Activated naive CD4-positive, alpha-beta T cell treated with anti-CD3 and anti-CD28 coated beads, Interleukin-2, amount 50 U/mL, for 72 hours (primary cell): ENCODE measurements around the gene C22orf23. TPM values are rescaled to one million over a fixed set of nuclear protein-coding genes. Genes with fewer than 3 reads are reported as not detected.
A peak's percentile ranks its signal among the peaks of the same experiment; 100 is the strongest.
"Not testable (repeated sequence)": the region's sequence is repeated elsewhere in the genome, so short reads cannot be mapped to it uniquely, and the experiment has no call there.

Experiments used
- ATAC-seq, 2 donors: fragments of 150-1000 bp; cut with Tn5 transposase; 2 replicates each; pipeline ENCODE4 v1.10.0; 2021; ENCODE audit warnings: mild to moderate bottlenecking in 2 of 2, moderate library complexity in 2 of 2
- DNase-seq, 2 donors: peaks; one replicate each; pipeline ENCODE4 v3.0.0; 2021 to 2022; ENCODE audit warnings: low spot score in 2 of 2
- H3K27ac Mint-ChIP-seq, 2 donors: one replicate each; pipeline ENCODE4 v1.8.0; 2022; ENCODE audit warnings: mild to moderate bottlenecking in 2 of 2, mixed read lengths in 2 of 2
- H3K36me3 Mint-ChIP-seq, 2 donors: one replicate each; pipeline ENCODE4 v1.8.0; 2022; ENCODE audit warnings: mixed read lengths in 2 of 2
- H3K9me3 Mint-ChIP-seq, 2 donors: one replicate each; pipeline ENCODE4 v1.8.0; 2022; ENCODE audit warnings: mixed read lengths in 2 of 2
- total RNA-seq, 2 donors: library from RNA; stranded (reverse); gene quantifications; one replicate each; pipeline ENCODE4 v1.2.3, GENCODE V29; 2022

Gene C22orf23
- total RNA-seq, 2 donors from 2014 or later, result not detected

DNA sequence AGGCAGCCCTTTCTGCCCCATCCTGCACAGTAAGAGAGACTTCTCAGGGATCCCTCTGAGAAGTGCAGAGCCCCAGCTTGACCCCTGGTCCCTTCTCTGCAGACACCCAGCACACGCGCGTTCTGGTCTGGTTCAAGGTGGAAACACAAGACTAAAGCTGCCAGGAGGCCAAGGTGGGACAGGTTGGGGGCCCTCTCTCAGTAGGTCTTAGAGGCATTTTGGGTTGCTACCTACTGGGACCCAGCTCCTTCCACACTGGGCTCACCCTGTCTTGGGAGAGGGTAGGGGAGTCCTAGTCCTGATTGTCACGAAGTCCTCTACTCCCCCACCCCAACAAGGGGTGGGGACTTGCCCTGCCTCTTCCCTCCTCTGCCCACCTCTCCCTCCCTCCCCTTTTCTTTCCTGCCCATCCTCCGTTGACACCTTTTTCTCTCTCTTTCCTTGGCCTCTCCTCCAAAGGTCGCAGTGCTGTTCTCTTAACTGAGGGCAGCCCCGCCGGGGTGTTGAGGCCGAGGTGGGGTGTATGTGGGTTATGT lies 31.7 kb upstream of the C22orf23 start:
- H3K27ac Mint-ChIP-seq, result no peak overlapping the region
- no peaks in the 10 kb centered on the region for H3K9me3 Mint-ChIP-seq
- DNase-seq, result no peak
- H3K36me3 Mint-ChIP-seq, result no peaks in the 10 kb centered on the region
- no peak for ATAC-seq

DNA sequence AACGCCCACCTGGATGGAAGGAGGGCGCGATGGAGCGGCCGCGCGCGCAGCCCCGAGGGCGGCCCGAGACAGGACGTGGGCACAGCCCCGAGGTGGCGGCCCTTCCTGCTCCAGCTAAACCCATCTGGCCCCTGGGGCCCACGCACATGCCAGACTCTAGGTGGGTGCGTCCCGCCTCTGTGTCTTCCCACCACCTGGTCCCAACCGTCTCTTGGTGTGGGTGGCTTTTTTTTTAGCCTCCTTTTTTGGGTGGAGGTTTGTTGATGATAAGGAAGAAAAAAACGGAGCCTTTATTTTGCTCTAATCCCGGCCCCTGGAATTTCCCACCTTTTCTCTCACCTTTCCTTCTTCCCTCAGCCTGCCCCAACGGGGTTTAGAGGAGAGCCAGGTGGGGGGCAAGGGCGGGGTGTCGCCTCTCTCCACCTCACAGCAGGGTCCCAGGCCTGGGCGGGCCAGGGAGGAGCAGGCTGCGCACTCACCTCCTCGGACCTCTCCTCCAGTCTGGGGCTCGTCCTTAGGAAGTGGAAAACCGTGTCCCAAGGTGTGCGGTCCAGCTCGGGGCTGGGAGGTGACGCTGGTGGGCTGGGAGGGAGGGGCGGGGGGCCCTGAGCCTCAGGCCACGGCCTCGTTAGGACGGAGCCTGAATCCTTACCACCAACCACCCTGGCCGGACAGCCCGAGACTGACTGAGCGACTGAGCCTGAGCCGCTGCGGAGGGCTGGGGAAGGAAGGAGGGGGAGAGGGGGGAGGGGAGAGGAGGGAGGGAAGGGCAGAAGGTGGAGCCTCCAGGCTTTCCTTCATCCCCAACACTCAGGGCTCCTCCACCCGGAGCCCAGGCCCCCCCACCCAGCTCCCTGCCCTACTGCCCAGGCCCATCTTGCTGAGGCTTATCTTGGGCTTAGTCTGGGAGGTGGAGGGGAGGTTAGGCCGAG lies 30.7 kb upstream of the C22orf23 start, which contains the start of gene SOX10:
Gene SOX10 (minus strand): TSS at position 696 of the 932 bp plus-strand sequence. CDS start 771 bp downstream, outside the sequence.
- DNase-seq (no peak), ATAC-seq (no peak)
- H3K9me3 Mint-ChIP-seq, result no peaks in the 10 kb centered on the region
- no peaks in the 10 kb centered on the region for H3K36me3 Mint-ChIP-seq
- no peak within 1 kb of the TSS for H3K27ac Mint-ChIP-seq

DNA sequence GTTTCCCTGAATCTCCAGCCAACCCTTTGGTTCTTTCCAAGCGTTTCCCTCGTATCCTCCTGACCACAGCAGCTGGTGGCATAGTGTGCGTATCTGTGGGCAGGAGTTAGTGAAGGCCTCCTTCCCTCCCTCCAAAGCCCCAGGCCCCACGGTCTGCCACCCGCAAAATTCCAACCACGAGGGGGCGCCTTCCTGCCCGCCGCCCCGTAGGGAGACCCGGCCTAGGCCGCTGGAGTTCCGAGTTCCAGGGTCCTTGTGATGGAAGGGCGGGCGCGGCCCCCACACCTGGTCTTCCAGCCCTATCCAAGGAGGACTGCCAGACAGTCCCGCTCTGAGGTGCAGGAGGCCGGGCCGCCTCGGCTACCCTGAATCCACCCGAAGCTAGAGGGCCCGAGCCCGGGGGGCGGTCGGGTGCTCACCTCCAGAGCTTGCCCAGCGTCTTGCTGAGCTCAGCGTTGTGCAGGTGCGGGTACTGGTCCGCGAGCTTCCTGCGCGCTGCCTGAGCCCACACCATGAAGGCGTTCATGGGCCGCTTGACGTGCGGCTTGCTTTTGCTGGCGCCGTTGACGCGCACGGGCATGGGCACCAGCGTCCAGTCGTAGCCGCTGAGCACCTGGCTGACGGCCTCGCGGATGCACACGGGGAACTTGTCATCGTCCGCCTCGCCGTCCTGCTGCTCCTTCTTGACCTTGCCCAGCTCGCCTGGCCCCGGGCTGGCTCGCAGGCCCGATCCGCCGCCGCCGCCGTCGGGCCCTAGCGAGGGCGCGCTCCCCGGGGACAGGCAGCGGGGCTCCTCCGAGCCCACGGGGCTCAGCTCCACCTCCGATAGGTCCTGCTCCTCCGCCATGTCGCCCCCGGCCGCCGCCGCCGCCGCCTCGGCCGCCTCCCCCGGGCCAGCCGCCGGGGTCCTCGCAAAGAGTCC lies 29.8 kb upstream of the C22orf23 start:
- Mint-ChIP-seq H3K27ac (no peak overlapping the region), H3K9me3 (no peaks in the 10 kb centered on the region), H3K36me3 (no peaks in the 10 kb centered on the region)
- no peak for DNase-seq
- no peak for ATAC-seq

DNA sequence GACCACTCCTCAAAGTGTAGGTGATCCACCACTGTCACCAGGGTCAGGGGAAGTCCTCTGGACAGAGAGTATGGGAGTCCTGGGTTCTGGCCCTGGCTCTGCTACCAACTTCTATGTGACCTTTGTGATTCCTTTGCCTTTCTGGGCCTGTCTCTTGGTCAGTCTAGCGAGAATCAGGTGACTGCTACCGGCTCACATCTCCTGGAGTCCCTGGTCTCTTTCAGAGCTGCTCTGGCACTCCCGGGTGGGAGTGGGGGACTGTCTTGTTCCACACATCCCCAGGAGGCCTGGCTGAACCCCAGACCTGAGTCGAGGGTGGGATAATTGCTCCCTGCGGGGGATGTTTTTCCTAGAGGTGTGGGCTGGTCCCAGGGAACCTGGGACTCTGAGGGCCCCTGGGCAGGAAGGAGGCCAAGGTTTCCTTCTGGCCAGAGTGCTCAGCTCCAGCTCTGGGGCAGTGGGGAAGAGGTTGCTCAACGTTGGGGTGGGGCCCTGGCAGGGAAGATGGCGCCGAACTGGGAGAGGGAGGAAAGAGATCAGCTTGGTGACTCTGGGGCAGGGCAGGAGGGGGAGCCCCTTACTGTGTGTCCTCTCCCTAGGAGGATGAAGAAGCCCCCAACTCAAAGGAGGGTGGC lies 28.9 kb upstream of the C22orf23 start:
- ATAC-seq, result no peak

DNA sequence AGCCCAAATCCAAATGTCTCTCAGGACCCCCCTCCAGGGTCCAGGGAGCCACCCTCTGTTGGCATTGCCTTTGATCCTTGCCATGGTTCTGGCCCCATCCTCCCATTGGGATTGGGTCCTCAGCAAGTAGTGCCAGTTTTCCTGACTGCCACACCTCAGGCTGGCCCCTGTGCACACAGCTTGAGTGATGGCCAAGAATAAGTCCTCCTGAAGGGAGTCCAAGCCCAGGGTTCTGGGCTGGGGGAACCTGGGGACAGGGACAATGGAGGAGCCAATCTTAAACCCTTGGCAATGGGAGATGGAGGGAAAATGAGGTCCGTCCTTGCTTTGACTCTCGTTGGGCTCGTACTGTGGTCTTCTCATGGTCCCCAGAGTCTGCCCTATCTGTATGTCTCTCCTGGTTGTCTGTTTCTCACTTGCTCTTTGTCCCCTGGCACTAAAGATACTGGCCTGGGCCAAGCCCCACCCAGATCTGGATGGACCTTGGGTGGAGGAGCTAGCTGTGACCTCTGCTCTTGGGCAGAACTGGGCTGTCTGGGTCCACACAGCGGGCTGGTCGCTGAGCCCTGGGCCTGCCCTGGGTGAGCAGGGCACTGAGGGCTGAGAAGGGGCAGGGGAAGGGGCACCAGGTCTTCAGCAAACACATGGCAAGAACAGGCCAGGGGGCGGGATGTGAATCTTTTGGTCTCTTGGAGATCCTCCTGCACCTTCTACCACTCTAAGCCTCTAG lies 28.0 kb upstream of the C22orf23 start:
- ATAC-seq, result no peak
- no peaks in the 10 kb centered on the region for H3K36me3 Mint-ChIP-seq
- peak overlapping the region; percentile 54 to 65 for H3K27ac Mint-ChIP-seq
- H3K9me3 Mint-ChIP-seq, result no peaks in the 10 kb centered on the region
- no peak for DNase-seq

More for the DNA sequence above, 28.9 kb upstream of the C22orf23 start:
- no peak for DNase-seq
- peak overlapping the region in 1 of 2 donors; percentile 54 for H3K27ac Mint-ChIP-seq
- no peaks in the 10 kb centered on the region for H3K36me3 Mint-ChIP-seq
- H3K9me3 Mint-ChIP-seq, result no peaks in the 10 kb centered on the region

DNA sequence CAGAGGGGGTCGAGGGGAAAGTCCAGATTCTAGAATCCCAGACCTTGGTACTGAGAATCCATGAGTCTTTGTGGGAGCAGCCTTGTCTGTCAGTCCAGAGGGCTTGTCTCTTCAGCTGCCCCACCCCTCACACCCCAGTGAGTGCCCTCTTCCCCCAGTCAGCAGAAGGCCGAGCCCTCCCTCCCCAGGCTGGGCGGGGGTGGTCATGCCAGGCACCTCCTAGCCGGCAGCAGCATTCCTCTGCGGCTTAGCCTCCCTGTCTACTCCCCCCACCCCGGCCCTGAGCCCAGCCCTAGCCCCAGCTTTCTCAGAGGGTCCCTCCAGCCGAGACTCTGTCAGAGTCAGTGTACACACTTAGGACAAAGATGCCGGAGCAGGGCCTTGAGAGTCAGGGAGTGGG lies 26.4 kb upstream of the C22orf23 start:
- Mint-ChIP-seq H3K9me3 (no peaks in the 10 kb centered on the region), H3K36me3 (no peaks in the 10 kb centered on the region), H3K27ac (peak overlapping the region in 1 of 2 donors; percentile 41)
- no peak for DNase-seq
- ATAC-seq, result no peak

DNA sequence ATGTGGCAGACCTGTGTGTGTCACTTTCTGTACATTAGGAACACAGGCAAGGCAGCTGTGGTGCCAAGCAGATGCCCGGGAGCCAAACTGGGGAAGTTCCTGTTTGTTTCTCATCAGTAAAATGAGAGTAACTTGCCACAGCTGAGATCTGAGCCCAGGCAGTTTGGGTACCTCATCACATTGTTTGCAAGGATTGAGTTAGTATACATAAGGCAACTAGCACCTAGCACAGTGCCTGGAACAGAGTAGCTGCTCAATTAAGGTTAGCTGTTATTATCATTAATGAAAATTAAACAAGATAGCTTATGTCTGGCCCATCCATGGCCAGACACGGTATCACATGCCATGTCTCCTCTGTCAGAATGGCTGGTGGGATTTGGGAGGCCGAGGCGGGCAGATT lies 23.1 kb upstream of the C22orf23 start:
- no peaks in the 10 kb centered on the region for H3K9me3 Mint-ChIP-seq
- ATAC-seq (no peak), DNase-seq (no peak)
- H3K27ac Mint-ChIP-seq, result peak overlapping the region in 1 of 2 donors; percentile 5
- no peaks in the 10 kb centered on the region for H3K36me3 Mint-ChIP-seq

DNA sequence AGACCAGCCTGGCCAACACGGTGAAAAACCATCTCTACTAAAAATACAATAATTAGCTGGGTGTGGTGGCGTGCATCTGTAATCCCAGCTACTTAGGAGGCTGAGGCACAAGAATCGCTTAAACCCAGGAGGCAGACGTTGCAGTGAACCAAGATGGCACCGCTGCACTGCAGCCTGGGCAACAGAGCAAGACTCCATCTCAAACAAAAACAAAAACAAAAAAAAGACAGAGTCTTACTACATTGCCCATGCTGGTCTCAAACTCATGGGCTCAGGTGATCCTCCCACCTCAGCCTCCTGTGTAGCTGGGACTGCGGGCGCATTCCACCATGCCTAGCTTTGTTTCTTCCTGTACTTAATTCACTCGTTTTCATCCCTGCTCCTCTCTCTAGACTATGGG lies 22.6 kb upstream of the C22orf23 start:
- ATAC-seq, H3K9me3 Mint-ChIP-seq, H3K36me3 Mint-ChIP-seq, DNase-seq: not testable (repeated sequence)
- H3K27ac Mint-ChIP-seq, result peak overlapping the region in 1 of 2 donors; percentile 5

DNA sequence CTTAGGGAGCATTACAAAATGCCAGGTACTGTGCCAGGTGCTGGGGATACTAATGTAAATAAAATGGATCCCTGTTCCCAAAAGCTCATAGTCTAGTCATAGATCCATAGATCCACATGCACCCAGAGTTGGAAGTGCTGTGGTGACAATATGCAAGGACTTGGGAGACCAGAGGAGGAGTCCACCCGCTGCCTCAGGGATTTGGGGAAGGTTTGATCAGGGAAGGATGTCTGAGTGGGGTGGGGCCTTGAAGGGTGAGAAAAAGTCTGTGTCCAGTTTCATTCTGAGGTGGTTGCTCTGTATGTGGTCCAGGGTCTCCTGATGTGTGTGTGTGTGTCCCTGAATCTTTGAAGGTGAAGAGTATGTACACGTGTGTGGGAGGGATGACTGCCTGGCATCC lies 21.8 kb upstream of the C22orf23 start:
- H3K36me3 Mint-ChIP-seq, result no peaks in the 10 kb centered on the region
- H3K27ac Mint-ChIP-seq, result peak overlapping the region; percentile 48 to 51
- H3K9me3 Mint-ChIP-seq, result no peaks in the 10 kb centered on the region
- ATAC-seq, result no peak
- DNase-seq, result no peak

DNA sequence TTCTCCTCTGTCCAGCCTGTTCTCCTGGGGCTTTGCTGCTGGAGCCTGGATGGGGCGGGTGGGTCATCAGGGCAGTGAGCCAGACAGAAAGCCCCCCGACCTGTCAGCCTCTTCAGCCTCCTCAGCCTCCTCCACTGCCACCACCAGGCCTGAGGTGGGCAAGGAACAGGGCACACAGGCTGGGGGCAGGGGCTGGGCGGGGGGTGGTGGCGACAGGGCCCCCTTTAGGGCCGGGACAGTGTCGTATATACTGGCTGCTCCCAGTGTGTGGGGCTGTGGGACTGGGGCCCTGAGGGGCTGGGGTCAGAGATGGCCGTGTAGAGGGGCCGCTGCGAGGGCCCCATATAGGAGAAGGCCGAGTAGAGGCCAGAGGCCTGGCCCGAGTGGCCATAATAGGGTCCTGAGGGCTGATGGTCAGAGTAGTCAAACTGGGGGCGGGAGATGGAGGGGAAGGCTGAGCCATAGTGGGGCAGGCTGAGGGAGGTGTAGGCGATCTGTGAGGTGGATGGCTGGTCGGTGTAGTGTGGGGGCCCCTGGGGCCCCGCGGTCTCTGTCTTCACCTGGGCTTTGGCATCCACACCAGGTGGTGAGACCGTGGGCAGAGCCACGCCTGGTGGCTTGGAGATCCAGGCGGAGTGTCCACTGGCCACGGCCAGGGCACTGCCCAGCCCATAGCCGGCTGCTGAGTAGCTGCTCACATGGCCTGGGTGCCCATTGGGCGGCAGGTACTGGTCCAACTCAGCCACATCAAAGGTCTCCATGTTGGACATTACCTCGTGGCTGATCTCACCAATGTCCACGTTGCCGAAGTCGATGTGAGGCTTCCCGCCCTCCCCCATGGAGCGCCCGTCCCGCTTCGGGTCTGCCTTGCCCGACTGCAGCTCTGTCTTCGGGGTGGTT lies 20.1 kb upstream of the C22orf23 start:
- H3K36me3 Mint-ChIP-seq, result no peaks in the 10 kb centered on the region
- ATAC-seq, result no peak
- H3K9me3 Mint-ChIP-seq, result no peaks in the 10 kb centered on the region

DNA sequence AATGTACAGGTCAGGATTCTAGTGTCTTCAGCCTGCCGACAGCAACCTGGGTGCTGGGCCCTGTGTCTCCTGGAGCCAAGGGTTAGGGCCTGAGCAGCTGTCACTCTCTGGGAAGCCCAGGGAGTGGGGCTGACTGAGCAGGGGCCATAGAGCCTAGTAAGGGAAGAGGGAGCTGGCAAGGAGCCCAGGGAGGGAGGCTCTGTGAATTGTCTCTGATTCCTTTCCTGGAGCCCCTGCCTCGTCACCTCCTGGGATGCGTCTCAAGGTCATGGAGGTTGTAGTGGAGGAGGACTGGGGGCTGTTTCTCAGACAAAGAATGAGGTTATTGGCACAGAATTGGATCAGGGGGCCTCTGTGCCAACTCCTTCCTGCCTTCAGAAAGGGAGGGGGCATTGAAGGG lies 19.1 kb upstream of the C22orf23 start:
- DNase-seq (no peak), ATAC-seq (no peak)
- Mint-ChIP-seq H3K36me3 (peaks cover 4 to 6% of the 10 kb centered on the region in 2 donors), H3K9me3 (no peaks in the 10 kb centered on the region), H3K27ac (peak overlapping the region in 1 of 2 donors; percentile 20)

More for the DNA sequence above, 20.1 kb upstream of the C22orf23 start:
- DNase-seq, result no peak
- no peak overlapping the region for H3K27ac Mint-ChIP-seq

DNA sequence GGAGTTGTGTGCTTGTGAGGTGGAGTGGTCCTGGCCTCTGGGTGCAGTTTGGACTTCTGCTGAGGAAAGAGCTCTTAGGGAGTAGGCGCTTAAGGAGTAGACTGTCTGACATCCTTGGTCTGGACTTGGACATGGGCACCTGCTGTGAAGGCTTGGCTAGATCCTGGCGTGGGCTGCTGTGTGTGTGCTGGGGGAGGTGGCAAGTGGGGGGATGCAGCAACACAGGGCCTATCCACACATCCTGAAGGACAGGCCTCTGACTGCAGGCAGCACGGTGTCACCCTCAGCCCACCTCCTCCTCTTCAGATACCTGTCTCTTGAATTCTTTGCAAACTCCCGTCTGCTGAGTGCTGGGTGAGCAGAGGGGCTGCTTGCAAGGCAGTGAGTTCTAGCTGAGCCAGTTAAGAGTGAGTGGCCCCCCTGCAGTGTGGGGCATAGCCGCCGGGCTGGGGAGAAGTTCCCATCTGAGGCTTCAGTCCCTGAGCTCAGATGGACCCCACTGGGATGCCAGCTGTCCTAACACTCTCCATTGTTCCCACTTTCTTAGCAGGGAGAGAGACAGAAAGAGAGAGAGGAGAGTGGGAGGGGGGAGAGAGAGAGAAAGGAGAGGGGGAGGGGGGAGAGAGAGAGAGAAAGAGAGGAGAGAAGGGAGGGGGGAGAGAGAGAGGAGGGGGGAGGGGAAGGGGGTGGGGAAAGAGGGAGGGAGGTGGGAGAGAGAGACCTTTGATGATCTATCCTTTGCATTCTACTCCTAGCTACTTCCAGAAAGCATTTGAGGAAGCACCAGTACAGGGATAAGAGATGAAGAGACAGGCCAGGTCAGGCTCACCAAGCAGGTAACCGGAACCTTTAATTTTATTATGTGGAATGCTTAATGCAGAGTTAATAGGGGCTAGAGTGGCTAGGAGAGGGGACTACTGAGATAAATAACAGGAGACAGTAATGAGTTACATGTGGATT lies 18.4 kb upstream of the C22orf23 start:
- Mint-ChIP-seq H3K36me3 (peaks cover 4 to 6% of the 10 kb centered on the region in 2 donors), H3K27ac (peak overlapping the region in 1 of 2 donors; percentile 23), H3K9me3 (no peaks in the 10 kb centered on the region)
- ATAC-seq (no peak), DNase-seq (no peak)

DNA sequence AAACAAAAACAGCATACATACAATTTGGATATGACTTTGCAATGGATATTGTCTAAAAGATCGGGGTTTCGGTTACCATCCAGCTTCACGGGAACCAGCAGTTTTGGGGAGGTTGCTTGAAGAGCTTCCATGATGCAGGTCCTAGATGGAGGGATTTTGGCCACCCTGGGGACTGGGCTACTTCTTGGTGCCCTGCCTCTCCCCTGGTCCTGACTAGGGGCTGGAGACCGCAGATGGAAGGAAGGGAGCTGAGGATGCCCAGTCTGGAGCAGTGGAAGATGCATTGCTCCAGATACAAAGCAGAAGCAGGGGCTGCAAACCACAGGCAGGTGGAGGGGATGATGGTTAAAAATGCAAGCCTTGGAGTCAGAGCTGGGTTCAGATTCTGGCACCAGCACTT lies 17.5 kb upstream of the C22orf23 start:
- H3K27ac Mint-ChIP-seq, result peak overlapping the region in 1 of 2 donors; percentile 72
- H3K9me3 Mint-ChIP-seq, result no peaks in the 10 kb centered on the region
- ATAC-seq, result no peak
- no peak for DNase-seq
- H3K36me3 Mint-ChIP-seq, result peaks cover 6 to 7% of the 10 kb centered on the region in 2 donors
